Measurements from ENCODE around the gene SH3BGRL.

Gene SH3BGRL

GRCh38 chrX:81237516-81237915 is 35.6 kb downstream of the SH3BGRL start:
- peaks cover 4% of the 10 kb centered on the region for H3K9me3 Mint-ChIP-seq (ENCODE audit: low read depth)
- H3K4me1 Mint-ChIP-seq (ENCODE audit: low read depth), result peaks cover 11% of the 10 kb centered on the region
- H3K4me3 Mint-ChIP-seq, result no peak overlapping the region
- peaks cover 35% of the 10 kb centered on the region for H3K36me3 Mint-ChIP-seq
- no peak overlapping the region for H3K27ac Mint-ChIP-seq
- no peaks in the 10 kb centered on the region for H3K27me3 Mint-ChIP-seq

- no peak overlapping the region for H3K4me3 Mint-ChIP-seq
Measured at GRCh38 chrX:81238166-81238565, 36.3 kb downstream of the SH3BGRL start.

GRCh38 chrX:81240701-81241331 is 38.9 kb downstream of the SH3BGRL start:
- Mint-ChIP-seq H3K9me3 (ENCODE audit: low read depth) (peaks cover 4% of the 10 kb centered on the region), H3K27me3 (no peaks in the 10 kb centered on the region), H3K4me1 (ENCODE audit: low read depth) (peaks cover 1% of the 10 kb centered on the region), H3K27ac (no peak overlapping the region), H3K4me3 (no peak overlapping the region), H3K36me3 (peaks cover 31% of the 10 kb centered on the region)

More at GRCh38 chrX:81238166-81238565, 36.3 kb downstream of the SH3BGRL start:
- H3K27ac Mint-ChIP-seq, result no peak overlapping the region
- H3K27me3 Mint-ChIP-seq, result no peaks in the 10 kb centered on the region
- H3K4me1 Mint-ChIP-seq (ENCODE audit: low read depth), result peaks cover 7% of the 10 kb centered on the region
- H3K36me3 Mint-ChIP-seq, result peaks cover 39% of the 10 kb centered on the region
- H3K9me3 Mint-ChIP-seq (ENCODE audit: low read depth), result peaks cover 4% of the 10 kb centered on the region

GRCh38 chrX:81241753-81242152 is 39.9 kb downstream of the SH3BGRL start:
- H3K9me3 Mint-ChIP-seq (ENCODE audit: low read depth), result peaks cover 4% of the 10 kb centered on the region
- H3K4me1 Mint-ChIP-seq (ENCODE audit: low read depth), result peaks cover 5% of the 10 kb centered on the region
- H3K36me3 Mint-ChIP-seq, result peaks cover 28% of the 10 kb centered on the region
- H3K4me3 Mint-ChIP-seq, result no peak overlapping the region
- H3K27me3 Mint-ChIP-seq, result no peaks in the 10 kb centered on the region
- H3K27ac Mint-ChIP-seq, result no peak overlapping the region

- Mint-ChIP-seq H3K4me3 (no peak overlapping the region), H3K27ac (no peak overlapping the region)
Measured at GRCh38 chrX:81255876-81256275, 54.0 kb downstream of the SH3BGRL start.

GRCh38 chrX:81257817-81258216 is 55.9 kb downstream of the SH3BGRL start:
- Mint-ChIP-seq H3K4me1 (ENCODE audit: low read depth) (peaks cover 43% of the 10 kb centered on the region), H3K27ac (no peak overlapping the region), H3K9me3 (ENCODE audit: low read depth) (no peaks in the 10 kb centered on the region), H3K4me3 (no peak overlapping the region), H3K36me3 (no peaks in the 10 kb centered on the region), H3K27me3 (no peaks in the 10 kb centered on the region)

More at GRCh38 chrX:81255876-81256275, 54.0 kb downstream of the SH3BGRL start:
- Mint-ChIP-seq H3K27me3 (no peaks in the 10 kb centered on the region), H3K9me3 (ENCODE audit: low read depth) (no peaks in the 10 kb centered on the region), H3K36me3 (no peaks in the 10 kb centered on the region), H3K4me1 (ENCODE audit: low read depth) (peaks cover 32% of the 10 kb centered on the region)

- peaks cover 40% of the 10 kb centered on the region for H3K4me1 Mint-ChIP-seq (ENCODE audit: low read depth)
- no peak overlapping the region for H3K27ac Mint-ChIP-seq
- no peaks in the 10 kb centered on the region for H3K27me3 Mint-ChIP-seq
- H3K36me3 Mint-ChIP-seq, result peaks cover 2% of the 10 kb centered on the region
- no peaks in the 10 kb centered on the region for H3K9me3 Mint-ChIP-seq (ENCODE audit: low read depth)
- H3K4me3 Mint-ChIP-seq, result no peak overlapping the region
Measured at GRCh38 chrX:81259020-81259713, 57.3 kb downstream of the SH3BGRL start.

- H3K4me1 Mint-ChIP-seq (ENCODE audit: low read depth), result peaks cover 40% of the 10 kb centered on the region
Measured at GRCh38 chrX:81259714-81260395, 58.0 kb downstream of the SH3BGRL start.

GRCh38 chrX:81261576-81261975 is 59.7 kb downstream of the SH3BGRL start:
- no peaks in the 10 kb centered on the region for H3K27me3 Mint-ChIP-seq
- H3K36me3 Mint-ChIP-seq, result peaks cover 7% of the 10 kb centered on the region
- H3K4me1 Mint-ChIP-seq (ENCODE audit: low read depth), result peaks cover 39% of the 10 kb centered on the region
- no peaks in the 10 kb centered on the region for H3K9me3 Mint-ChIP-seq (ENCODE audit: low read depth)
- no peak overlapping the region for H3K4me3 Mint-ChIP-seq
- no peak overlapping the region for H3K27ac Mint-ChIP-seq

More at GRCh38 chrX:81259714-81260395, 58.0 kb downstream of the SH3BGRL start:
- Mint-ChIP-seq H3K36me3 (peaks cover 2% of the 10 kb centered on the region), H3K27me3 (no peaks in the 10 kb centered on the region), H3K9me3 (ENCODE audit: low read depth) (no peaks in the 10 kb centered on the region), H3K27ac (no peak overlapping the region), H3K4me3 (no peak overlapping the region)

GRCh38 chrX:81263059-81263458 is 61.2 kb downstream of the SH3BGRL start:
- peaks cover 11% of the 10 kb centered on the region for H3K36me3 Mint-ChIP-seq
- H3K27me3 Mint-ChIP-seq, result no peaks in the 10 kb centered on the region
- H3K4me1 Mint-ChIP-seq (ENCODE audit: low read depth), result peaks cover 47% of the 10 kb centered on the region
- H3K27ac Mint-ChIP-seq, result peak overlapping the region; percentile 54
- no peak overlapping the region for H3K4me3 Mint-ChIP-seq
- no peaks in the 10 kb centered on the region for H3K9me3 Mint-ChIP-seq (ENCODE audit: low read depth)

- Mint-ChIP-seq H3K36me3 (peaks cover 21% of the 10 kb centered on the region), H3K4me1 (ENCODE audit: low read depth) (no peaks in the 10 kb centered on the region), H3K4me3 (no peak overlapping the region), H3K9me3 (ENCODE audit: low read depth) (no peaks in the 10 kb centered on the region), H3K27me3 (no peaks in the 10 kb centered on the region), H3K27ac (no peak overlapping the region)
Measured at GRCh38 chrX:81278616-81279015, 76.7 kb downstream of the SH3BGRL start.

- peaks cover 27% of the 10 kb centered on the region for H3K36me3 Mint-ChIP-seq
- H3K4me1 Mint-ChIP-seq (ENCODE audit: low read depth), result no peaks in the 10 kb centered on the region
- H3K27ac Mint-ChIP-seq, result no peak overlapping the region
- H3K4me3 Mint-ChIP-seq, result no peak overlapping the region
- H3K27me3 Mint-ChIP-seq, result no peaks in the 10 kb centered on the region
- peaks cover 10% of the 10 kb centered on the region for H3K9me3 Mint-ChIP-seq (ENCODE audit: low read depth)
Measured at GRCh38 chrX:81280148-81280547, 78.2 kb downstream of the SH3BGRL start.

- H3K4me1 Mint-ChIP-seq (ENCODE audit: low read depth), result no peaks in the 10 kb centered on the region
- peaks cover 27% of the 10 kb centered on the region for H3K36me3 Mint-ChIP-seq
- H3K27me3 Mint-ChIP-seq, result no peaks in the 10 kb centered on the region
- H3K27ac Mint-ChIP-seq, result no peak overlapping the region
- H3K9me3 Mint-ChIP-seq (ENCODE audit: low read depth), result peaks cover 15% of the 10 kb centered on the region
- H3K4me3 Mint-ChIP-seq, result no peak overlapping the region
Measured at GRCh38 chrX:81286075-81286474, 84.2 kb downstream of the SH3BGRL start.

- no peaks in the 10 kb centered on the region for H3K27me3 Mint-ChIP-seq
- no peak overlapping the region for H3K27ac Mint-ChIP-seq
- peaks cover 24% of the 10 kb centered on the region for H3K36me3 Mint-ChIP-seq
- peaks cover 15% of the 10 kb centered on the region for H3K9me3 Mint-ChIP-seq (ENCODE audit: low read depth)
- H3K4me3 Mint-ChIP-seq, result no peak overlapping the region
- no peaks in the 10 kb centered on the region for H3K4me1 Mint-ChIP-seq (ENCODE audit: low read depth)
Measured at GRCh38 chrX:81286608-81287007, 84.7 kb downstream of the SH3BGRL start.

GRCh38 chrX:81291996-81292395 is 90.1 kb downstream of the SH3BGRL start:
- Mint-ChIP-seq H3K4me3 (no peak overlapping the region), H3K9me3 (ENCODE audit: low read depth) (peaks cover 5% of the 10 kb centered on the region), H3K4me1 (ENCODE audit: low read depth) (no peaks in the 10 kb centered on the region), H3K27ac (no peak overlapping the region), H3K27me3 (no peaks in the 10 kb centered on the region), H3K36me3 (peaks cover 35% of the 10 kb centered on the region)
